ENCODE measurements around the gene DMBT1. TPM values are rescaled to one million over a fixed set of nuclear protein-coding genes. Genes with fewer than 3 reads are reported as not detected.
"Not testable (repeated sequence)": the region's sequence is repeated elsewhere in the genome, so short reads cannot be mapped to it uniquely, and the experiment has no call there.

The DMBT1 gene
- total RNA-seq, 1 donor from 2014 or later: 0.13 TPM

DNA sequence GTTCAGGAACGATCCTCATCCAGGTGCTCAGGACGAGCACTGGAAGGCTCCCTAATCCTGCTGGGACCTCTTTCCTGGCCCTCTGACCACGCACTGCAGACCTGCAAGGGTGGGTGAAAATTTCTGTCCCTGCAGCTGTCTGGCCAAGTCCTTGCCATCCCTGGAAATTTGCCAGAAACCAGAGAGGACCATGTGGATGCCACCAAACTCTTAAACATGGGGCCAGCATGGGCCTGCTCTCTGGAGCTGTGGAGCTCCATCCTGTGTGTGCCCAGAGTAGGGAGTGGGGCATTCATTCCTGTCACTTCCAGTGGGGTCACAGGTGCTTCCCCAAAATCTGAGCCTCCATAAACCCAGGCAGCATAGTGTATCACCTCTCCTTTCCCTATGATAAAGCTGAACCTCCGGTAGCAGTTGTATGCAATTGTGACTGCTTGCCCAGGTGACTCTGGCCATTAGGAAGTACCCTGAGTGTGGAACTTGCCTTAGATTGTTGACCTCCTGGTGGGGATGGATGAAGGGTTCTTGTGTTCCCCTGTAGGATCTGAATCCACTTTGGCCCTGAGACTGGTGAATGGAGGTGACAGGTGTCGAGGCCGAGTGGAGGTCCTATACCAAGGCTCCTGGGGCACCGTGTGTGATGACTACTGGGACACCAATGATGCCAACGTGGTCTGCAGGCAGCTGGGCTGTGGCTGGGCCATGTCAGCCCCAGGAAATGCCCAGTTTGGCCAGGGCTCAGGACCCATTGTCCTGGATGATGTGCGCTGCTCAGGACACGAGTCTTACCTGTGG lies 57.1 kb downstream of the DMBT1 start:
- TF ChIP-seq, protein P1, sequence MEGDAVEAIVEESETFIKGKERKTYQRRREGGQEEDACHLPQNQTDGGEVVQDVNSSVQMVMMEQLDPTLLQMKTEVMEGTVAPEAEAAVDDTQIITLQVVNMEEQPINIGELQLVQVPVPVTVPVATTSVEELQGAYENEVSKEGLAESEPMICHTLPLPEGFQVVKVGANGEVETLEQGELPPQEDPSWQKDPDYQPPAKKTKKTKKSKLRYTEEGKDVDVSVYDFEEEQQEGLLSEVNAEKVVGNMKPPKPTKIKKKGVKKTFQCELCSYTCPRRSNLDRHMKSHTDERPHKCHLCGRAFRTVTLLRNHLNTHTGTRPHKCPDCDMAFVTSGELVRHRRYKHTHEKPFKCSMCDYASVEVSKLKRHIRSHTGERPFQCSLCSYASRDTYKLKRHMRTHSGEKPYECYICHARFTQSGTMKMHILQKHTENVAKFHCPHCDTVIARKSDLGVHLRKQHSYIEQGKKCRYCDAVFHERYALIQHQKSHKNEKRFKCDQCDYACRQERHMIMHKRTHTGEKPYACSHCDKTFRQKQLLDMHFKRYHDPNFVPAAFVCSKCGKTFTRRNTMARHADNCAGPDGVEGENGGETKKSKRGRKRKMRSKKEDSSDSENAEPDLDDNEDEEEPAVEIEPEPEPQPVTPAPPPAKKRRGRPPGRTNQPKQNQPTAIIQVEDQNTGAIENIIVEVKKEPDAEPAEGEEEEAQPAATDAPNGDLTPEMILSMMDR (IDR thresholded peaks at IDR 0.05; ENCODE audit: insufficient read depth, low read length, poor library complexity, severe bottlenecking): no peak
- no peaks in the 10 kb centered on the region for H3K27me3 ChIP-seq (ENCODE audit: control insufficient read depth, insufficient read depth, low read length)
- H3K36me3 ChIP-seq (ENCODE audit: control insufficient read depth, insufficient read depth, low read length): no peaks in the 10 kb centered on the region
- DNase-seq (ENCODE audit: low read depth): no peak
- no peak overlapping the region for H3K4me3 ChIP-seq (ENCODE audit: low read depth, low read length)

DNA sequence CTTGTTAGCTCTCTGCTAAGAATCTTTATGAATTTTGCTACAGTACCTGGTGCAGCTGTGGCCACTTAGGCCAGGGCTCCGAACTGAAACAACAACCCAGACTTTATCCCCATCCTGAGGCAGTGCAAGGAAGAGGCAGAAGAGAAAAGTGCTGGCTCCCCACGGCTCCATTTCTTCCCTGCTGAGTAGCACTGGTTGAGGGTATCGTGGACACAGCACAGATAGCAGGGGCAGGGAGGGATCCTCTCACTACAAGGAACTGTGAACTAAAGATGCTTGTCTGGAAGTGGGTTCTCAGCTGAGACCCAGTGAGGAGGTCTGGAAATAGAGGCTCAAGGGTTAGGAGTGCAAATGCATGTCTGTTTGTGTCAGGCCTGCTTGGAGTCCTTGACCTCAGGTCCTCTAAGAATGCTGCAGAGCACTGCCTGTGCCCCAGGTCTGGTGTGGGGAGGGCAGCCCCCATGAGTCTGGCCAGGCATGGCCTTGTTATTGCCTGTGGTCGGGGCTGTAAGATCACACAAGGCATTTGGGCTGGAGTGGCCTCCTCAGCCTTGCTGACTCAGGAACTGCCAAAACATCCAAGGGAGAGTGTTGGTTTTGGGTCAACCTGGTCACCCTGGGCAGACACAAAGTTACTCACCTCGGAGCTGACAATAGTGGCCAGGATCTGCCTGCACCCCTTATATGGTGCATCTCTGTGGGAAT lies 58.1 kb downstream of the DMBT1 start:
- H3K36me3 ChIP-seq (ENCODE audit: control insufficient read depth, insufficient read depth, low read length): no peaks in the 10 kb centered on the region
- DNase-seq (ENCODE audit: low read depth): no peak

DNA sequence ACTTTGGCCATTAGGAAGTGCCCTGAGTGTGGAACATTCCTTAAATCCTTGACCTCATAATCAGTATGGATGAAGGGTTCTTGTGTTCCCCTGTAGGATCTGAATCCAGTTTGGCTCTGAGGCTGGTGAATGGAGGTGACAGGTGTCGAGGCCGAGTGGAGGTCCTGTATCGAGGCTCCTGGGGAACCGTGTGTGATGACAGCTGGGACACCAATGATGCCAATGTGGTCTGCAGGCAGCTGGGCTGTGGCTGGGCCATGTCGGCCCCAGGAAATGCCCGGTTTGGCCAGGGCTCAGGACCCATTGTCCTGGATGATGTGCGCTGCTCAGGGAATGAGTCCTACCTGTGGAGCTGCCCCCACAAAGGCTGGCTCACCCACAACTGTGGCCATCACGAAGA lies 60.4 kb downstream of the DMBT1 start:
- H3K36me3 ChIP-seq (ENCODE audit: control insufficient read depth, insufficient read depth, low read length); H3K4me3 ChIP-seq (ENCODE audit: low read depth, low read length); DNase-seq (ENCODE audit: low read depth); H3K27me3 ChIP-seq (ENCODE audit: control insufficient read depth, insufficient read depth, low read length): not testable (repeated sequence)

More for the DNA sequence above, 58.1 kb downstream of the DMBT1 start:
- Histone ChIP-seq H3K4me3 (ENCODE audit: low read depth, low read length) (no peak overlapping the region), H3K27me3 (ENCODE audit: control insufficient read depth, insufficient read depth, low read length) (no peaks in the 10 kb centered on the region)
- TF ChIP-seq, protein P1 (IDR thresholded peaks at IDR 0.05; ENCODE audit: insufficient read depth, low read length, poor library complexity, severe bottlenecking): no peak

- TF ChIP-seq, protein P1 (IDR thresholded peaks at IDR 0.05; ENCODE audit: insufficient read depth, low read length, poor library complexity, severe bottlenecking): no peak
- DNase-seq (ENCODE audit: low read depth): no peak
- Histone ChIP-seq H3K4me3 (ENCODE audit: low read depth, low read length) (no peak overlapping the region), H3K36me3 (ENCODE audit: control insufficient read depth, insufficient read depth, low read length) (no peaks in the 10 kb centered on the region), H3K27me3 (ENCODE audit: control insufficient read depth, insufficient read depth, low read length) (no peaks in the 10 kb centered on the region)
Observed at GRCh38 chr10:122624546-122624945, 64.0 kb downstream of the DMBT1 start.

DNA sequence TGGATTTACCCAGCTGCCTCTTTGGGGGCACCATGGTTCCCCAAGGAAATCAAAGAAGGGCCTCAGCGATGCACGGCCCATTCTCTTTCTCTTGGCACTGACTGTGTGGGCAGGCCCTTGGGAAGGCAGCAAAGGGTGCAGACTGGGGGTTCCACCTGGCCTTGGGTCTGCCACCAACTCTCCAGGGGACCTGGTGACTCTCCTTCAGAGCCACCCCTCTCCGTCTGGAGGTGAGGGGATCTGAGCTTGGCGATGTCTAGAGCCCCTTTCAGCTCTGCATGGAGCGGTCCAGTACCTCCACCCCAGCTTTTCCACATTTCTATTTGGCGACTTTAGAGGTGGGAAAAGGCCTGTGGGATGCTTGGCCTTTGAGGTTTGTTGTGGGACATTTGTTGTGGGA lies 70.0 kb downstream of the DMBT1 start:
- DNase-seq (ENCODE audit: low read depth): no peak
- no peaks in the 10 kb centered on the region for H3K36me3 ChIP-seq (ENCODE audit: control insufficient read depth, insufficient read depth, low read length)
- H3K4me3 ChIP-seq (ENCODE audit: low read depth, low read length): no peak overlapping the region
- no peaks in the 10 kb centered on the region for H3K27me3 ChIP-seq (ENCODE audit: control insufficient read depth, insufficient read depth, low read length)
- TF ChIP-seq, protein P1 (IDR thresholded peaks at IDR 0.05; ENCODE audit: insufficient read depth, low read length, poor library complexity, severe bottlenecking): no peak

DNA sequence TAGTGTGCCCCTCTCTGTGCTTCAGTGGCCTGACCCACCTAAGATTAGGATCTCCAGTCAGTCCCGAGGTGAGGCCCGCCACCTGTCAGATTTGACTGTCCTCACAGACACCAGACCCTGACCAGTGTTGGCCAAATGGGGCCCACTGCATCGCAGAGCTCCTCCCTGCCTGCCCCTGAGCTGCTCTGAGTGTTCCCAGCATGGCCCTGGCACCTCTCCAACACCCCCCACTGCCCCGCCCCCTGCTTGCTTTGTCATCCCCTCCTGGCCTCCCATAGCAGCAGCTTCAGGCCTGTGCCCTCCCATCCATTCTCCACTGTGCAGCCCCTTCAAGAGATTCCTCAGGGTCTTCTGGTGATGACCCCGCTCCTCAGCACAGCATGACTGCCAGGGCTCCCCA lies 71.5 kb downstream of the DMBT1 start:
- no peak for DNase-seq (ENCODE audit: low read depth)
- no peaks in the 10 kb centered on the region for H3K27me3 ChIP-seq (ENCODE audit: control insufficient read depth, insufficient read depth, low read length)
- H3K36me3 ChIP-seq (ENCODE audit: control insufficient read depth, insufficient read depth, low read length): no peaks in the 10 kb centered on the region
- no peak overlapping the region for H3K4me3 ChIP-seq (ENCODE audit: low read depth, low read length)
- TF ChIP-seq, protein P1 (IDR thresholded peaks at IDR 0.05; ENCODE audit: insufficient read depth, low read length, poor library complexity, severe bottlenecking): no peak
